ENCODE data around the gene EVI2A. TPM values are rescaled to one million over a fixed set of nuclear protein-coding genes. Genes with fewer than 3 reads are reported as not detected.

EVI2A gene
- total RNA-seq, 1 experiment from 2014 or later: not detected

DNA sequence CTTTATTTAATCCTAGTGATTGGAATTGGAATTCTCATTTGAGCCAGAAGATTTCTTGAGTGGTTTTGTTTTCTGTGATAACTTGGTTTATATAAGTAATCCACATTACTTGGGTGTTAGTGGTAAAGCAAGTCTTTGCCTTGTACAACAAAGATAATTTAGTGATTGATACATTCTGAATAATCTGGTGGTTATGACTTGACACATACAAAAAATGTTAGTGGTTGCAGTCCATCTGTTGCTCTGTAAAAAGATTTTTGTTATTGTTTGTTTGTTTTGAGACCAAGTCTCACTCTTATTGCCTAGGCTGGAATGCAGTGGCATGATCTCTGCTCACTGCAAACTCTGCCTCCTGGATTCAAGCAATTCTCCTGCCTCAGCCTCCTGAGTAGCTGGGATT lies 37.6 kb downstream of the EVI2A start:
- H3K27me3 Mint-ChIP-seq (ENCODE audit: unreplicated experiment): no peaks in the 10 kb centered on the region

DNA sequence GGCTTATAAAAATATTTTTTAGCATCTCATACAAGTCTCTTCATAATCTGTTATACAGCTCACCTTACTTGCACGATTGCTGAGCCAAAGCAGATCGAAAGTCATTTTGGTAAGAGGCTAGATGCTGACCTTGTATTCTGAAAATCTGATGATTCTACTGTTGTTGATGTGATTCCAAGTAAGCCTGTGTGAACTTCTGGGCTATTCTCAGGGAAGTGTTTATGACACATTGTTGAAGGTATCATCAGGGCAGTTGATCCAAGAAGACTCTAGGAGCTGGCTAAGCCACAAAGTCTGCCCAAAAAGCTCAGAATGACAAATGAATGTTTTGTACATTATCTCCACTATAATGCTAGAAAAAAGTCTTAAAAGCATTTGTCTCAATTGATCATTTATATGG lies 40.4 kb downstream of the EVI2A start:
- Mint-ChIP-seq H3K27me3 (ENCODE audit: unreplicated experiment) (no peaks in the 10 kb centered on the region), H3K27ac (ENCODE audit: unreplicated experiment) (no peak overlapping the region), H3K9me3 (ENCODE audit: low read depth, unreplicated experiment) (no peaks in the 10 kb centered on the region), H3K36me3 (ENCODE audit: insufficient read depth, unreplicated experiment) (no peaks in the 10 kb centered on the region), H3K4me3 (ENCODE audit: low read depth, unreplicated experiment) (no peak overlapping the region), H3K4me1 (ENCODE audit: low read depth, unreplicated experiment) (no peaks in the 10 kb centered on the region)
- no TSS peak for BruUV-seq (replicated peaks)
- DNase-seq: no peak
- TF ChIP-seq, protein P1, sequence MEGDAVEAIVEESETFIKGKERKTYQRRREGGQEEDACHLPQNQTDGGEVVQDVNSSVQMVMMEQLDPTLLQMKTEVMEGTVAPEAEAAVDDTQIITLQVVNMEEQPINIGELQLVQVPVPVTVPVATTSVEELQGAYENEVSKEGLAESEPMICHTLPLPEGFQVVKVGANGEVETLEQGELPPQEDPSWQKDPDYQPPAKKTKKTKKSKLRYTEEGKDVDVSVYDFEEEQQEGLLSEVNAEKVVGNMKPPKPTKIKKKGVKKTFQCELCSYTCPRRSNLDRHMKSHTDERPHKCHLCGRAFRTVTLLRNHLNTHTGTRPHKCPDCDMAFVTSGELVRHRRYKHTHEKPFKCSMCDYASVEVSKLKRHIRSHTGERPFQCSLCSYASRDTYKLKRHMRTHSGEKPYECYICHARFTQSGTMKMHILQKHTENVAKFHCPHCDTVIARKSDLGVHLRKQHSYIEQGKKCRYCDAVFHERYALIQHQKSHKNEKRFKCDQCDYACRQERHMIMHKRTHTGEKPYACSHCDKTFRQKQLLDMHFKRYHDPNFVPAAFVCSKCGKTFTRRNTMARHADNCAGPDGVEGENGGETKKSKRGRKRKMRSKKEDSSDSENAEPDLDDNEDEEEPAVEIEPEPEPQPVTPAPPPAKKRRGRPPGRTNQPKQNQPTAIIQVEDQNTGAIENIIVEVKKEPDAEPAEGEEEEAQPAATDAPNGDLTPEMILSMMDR (IDR thresholded peaks at IDR 0.05; ENCODE audit: unreplicated experiment): no peak
- intact Hi-C loops (cut with micrococcal nuclease; ENCODE audit: unreplicated experiment): no loop called here
- CTCF ChIA-PET: no interaction called here

More for the DNA sequence above, 37.6 kb downstream of the EVI2A start:
- Mint-ChIP-seq H3K4me3 (ENCODE audit: low read depth, unreplicated experiment) (no peak overlapping the region), H3K4me1 (ENCODE audit: low read depth, unreplicated experiment) (no peaks in the 10 kb centered on the region), H3K36me3 (ENCODE audit: insufficient read depth, unreplicated experiment) (no peaks in the 10 kb centered on the region), H3K9me3 (ENCODE audit: low read depth, unreplicated experiment) (no peaks in the 10 kb centered on the region), H3K27ac (ENCODE audit: unreplicated experiment) (no peak overlapping the region)
- no peak for DNase-seq
- BruUV-seq (replicated peaks): no TSS peak
- TF ChIP-seq, protein P1 (IDR thresholded peaks at IDR 0.05; ENCODE audit: unreplicated experiment): no peak
- CTCF ChIA-PET: no interaction called here
- intact Hi-C loops (cut with micrococcal nuclease; ENCODE audit: unreplicated experiment): no loop called here

DNA sequence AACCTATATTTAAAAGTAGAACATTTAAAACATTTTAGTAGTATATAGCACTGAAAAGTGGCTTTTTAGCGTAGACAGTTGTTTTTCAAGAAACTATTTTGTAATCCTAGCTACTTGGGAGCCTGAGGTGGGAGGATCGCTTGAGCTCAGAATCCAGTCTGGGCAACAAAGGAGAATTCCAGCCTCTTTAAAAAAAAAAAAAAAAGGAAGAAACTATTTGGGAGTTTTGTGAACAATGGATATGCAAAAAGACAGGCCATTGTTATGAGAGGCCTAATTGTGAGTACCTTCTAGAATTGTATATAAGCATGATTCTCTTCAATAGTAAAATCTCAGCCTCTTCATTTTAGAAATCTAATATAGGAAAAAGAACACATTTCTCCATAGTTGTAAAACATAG lies 42.0 kb downstream of the EVI2A start:
- DNase-seq: no peak
- H3K27me3 Mint-ChIP-seq (ENCODE audit: unreplicated experiment): no peaks in the 10 kb centered on the region
- intact Hi-C loops (cut with micrococcal nuclease; ENCODE audit: unreplicated experiment): no loop called here
- no peak overlapping the region for H3K27ac Mint-ChIP-seq (ENCODE audit: unreplicated experiment)
- TF ChIP-seq, protein P1 (IDR thresholded peaks at IDR 0.05; ENCODE audit: unreplicated experiment): no peak
- H3K4me1 Mint-ChIP-seq (ENCODE audit: low read depth, unreplicated experiment): no peaks in the 10 kb centered on the region
- CTCF ChIA-PET: interaction anchor here (0.6 kb wide), 1 partner anchor 24 kb away, joined by 4 read pairs; no protein-coding TSS in a partner anchor
- no TSS peak for BruUV-seq (replicated peaks)
- H3K9me3 Mint-ChIP-seq (ENCODE audit: low read depth, unreplicated experiment): no peaks in the 10 kb centered on the region
- H3K4me3 Mint-ChIP-seq (ENCODE audit: low read depth, unreplicated experiment): no peak overlapping the region
- H3K36me3 Mint-ChIP-seq (ENCODE audit: insufficient read depth, unreplicated experiment): no peaks in the 10 kb centered on the region

DNA sequence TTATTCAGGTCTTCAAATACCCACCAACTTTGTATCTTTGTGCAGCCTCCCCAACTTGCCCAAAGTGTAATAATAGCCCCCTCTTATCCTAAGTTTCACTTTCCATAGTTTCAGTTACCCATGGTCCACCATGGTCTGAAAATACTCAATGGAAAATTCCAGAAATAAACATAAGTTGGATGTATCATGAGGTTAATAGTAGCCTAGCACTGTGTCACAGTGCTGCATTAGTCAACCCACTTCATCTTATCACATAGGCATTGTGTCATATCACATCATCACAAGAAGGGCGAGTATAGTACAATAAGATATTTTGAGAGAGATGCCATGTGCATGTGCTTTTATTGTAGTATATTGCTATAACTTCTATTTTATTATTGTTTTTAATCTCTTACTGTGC lies 46.3 kb downstream of the EVI2A start:
- no TSS peak for BruUV-seq (replicated peaks)
- CTCF ChIA-PET: no interaction called here
- intact Hi-C loops (cut with micrococcal nuclease; ENCODE audit: unreplicated experiment): no loop called here
- Mint-ChIP-seq H3K9me3 (ENCODE audit: low read depth, unreplicated experiment) (no peaks in the 10 kb centered on the region), H3K4me1 (ENCODE audit: low read depth, unreplicated experiment) (no peaks in the 10 kb centered on the region), H3K27ac (ENCODE audit: unreplicated experiment) (no peak overlapping the region), H3K27me3 (ENCODE audit: unreplicated experiment) (no peaks in the 10 kb centered on the region), H3K4me3 (ENCODE audit: low read depth, unreplicated experiment) (no peak overlapping the region), H3K36me3 (ENCODE audit: insufficient read depth, unreplicated experiment) (no peaks in the 10 kb centered on the region)
- TF ChIP-seq, protein P1 (IDR thresholded peaks at IDR 0.05; ENCODE audit: unreplicated experiment): no peak
- no peak for DNase-seq

Data from Calu3 (cell line).